HG03342 (cell line): Measurements from ENCODE around the gene P2RY6.
"Not testable (repeated sequence)": the region's sequence is repeated elsewhere in the genome, so short reads cannot be mapped to it uniquely, and the experiment has no call there.

Source experiments
- ATAC-seq: cut with Tn5 transposase; IDR thresholded peaks from one replicate; pipeline ENCODE4 v1.9.1; 2021; ENCODE audit warnings: mild to moderate bottlenecking, moderate library complexity; ENCODE audit not compliant: unreplicated experiment

Gene P2RY6, protein sequence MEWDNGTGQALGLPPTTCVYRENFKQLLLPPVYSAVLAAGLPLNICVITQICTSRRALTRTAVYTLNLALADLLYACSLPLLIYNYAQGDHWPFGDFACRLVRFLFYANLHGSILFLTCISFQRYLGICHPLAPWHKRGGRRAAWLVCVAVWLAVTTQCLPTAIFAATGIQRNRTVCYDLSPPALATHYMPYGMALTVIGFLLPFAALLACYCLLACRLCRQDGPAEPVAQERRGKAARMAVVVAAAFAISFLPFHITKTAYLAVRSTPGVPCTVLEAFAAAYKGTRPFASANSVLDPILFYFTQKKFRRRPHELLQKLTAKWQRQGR

GRCh38 chr11:73271936-73272679 lies at the start of gene P2RY6:
Gene P2RY6, plus strand, starts transcription at chr11:73272338. Its CDS starts 24,181 bp downstream, at chr11:73296519.
- no peak for ATAC-seq

DNA sequence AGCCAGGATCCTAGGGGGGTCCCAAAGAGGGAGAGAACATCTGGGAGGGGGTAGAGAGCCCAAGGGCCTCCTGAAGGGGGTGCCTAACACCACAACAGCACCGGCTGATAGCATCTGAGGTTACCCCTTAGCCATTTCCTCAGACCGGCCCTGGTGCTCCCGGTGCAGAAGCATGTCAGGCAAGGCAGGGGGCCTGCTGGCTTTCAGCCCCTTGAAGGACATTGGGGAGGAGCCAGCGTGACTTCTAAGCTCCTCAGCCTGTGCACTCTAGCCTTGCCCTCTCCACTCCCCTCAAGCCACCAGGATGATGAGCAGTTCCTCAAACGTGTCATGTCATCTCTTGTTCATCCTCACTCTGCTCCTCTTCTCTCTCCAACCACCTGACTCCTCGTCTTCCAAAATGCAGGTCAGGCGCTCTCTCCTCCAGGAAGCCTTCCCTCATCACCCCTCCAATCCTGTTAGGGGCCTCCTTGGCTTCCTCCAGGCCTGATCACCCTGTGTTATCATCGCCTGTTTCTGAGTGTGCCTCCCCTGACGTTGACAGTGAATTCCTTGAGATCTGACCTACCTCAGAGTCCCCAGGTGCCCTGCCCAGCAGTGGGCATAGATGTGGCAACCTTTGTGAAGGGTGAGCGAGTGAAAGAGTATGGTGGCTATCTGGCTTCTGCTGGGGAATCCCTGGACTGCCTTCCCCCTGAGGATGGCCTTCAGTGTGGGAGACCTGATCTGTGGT lies 48.0 kb upstream of the P2RY6 start:
- ATAC-seq: no peak

DNA sequence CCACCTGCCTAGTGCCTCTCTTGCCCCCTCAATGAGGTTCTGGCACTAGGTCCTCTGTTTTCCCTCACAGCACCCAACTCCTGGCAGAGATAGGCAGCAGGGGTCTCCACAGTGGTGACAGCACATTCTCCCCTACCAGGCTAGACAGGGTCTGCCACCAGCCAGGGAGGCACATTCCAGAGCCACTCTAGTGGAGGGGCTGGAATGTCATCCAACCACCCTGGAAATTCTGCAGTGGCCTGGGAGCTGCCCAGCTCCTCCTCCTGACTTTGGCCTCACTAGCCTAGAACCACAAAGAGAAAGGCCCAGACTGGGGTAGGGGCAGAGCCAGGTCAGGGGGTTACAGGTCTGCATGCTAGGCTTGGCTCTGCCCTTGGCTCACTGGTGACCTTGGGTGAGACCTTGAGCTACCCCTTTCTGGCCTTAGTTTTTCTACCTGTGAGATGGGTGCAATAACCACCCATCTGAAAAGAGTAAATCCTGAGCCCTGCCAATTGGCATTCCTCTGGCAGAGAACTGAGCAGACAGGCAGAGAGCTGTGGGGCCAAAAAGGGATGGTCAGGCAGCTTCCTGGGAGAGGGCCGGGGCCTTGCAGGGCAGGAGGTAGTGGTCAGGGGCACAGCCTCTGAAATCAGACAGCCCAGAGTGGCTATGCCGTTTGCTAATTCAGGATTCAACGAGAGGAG lies 47.0 kb upstream of the P2RY6 start:
- no peak for ATAC-seq

DNA sequence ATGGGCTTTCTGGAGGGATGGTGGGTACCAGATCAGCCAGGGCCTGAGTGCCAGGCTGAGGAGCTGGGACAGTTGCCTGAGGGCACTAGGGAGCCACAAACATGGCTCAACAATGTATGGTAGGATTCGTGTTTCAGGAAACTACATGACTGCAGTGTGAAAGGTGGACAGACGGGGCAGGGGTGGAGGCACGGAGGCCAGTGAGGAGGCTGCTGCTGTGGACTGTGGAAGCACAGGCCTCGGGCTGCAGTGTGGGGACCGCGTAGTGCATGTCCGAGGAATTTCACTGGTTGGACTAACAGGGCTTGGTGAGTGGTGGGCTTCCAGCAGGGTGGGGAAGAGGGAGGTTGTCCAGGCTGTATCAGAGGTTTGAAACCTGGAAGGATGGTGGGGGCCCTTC lies 46.3 kb upstream of the P2RY6 start:
- no peak for ATAC-seq

DNA sequence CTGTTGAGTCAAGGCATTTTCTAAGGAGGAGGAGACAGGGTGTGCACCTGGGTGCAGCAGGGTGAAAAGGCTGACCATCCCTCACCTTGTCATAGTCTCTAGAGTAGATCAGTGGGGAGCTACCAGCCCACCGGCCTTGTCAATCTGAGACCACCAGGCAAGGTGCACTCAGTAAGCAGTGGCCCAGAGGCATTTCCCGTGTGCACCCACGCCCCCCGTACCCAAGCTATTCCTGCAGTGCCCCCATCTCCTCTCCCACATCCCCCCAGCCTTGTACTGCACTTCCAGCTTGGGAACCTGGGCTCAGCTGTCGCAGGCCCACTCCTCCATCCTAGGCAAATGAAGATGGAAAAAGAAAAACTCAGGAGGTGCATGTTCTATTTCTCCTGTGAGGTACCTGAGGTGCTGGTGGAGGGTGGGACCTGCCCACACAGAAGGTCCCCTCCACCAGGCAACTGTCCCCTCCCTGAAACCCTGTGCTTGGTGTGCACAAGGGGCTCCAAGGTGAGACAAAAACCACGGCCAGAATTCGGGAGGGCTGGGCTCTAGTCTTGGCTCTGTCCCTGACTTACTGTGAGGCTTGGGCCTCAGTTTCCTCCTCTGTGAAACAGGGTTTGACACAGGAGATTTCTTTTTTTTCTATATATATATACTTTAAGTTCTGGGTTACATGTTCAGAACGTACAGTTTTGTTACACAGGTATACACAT lies 45.7 kb upstream of the P2RY6 start:
- no peak for ATAC-seq

DNA sequence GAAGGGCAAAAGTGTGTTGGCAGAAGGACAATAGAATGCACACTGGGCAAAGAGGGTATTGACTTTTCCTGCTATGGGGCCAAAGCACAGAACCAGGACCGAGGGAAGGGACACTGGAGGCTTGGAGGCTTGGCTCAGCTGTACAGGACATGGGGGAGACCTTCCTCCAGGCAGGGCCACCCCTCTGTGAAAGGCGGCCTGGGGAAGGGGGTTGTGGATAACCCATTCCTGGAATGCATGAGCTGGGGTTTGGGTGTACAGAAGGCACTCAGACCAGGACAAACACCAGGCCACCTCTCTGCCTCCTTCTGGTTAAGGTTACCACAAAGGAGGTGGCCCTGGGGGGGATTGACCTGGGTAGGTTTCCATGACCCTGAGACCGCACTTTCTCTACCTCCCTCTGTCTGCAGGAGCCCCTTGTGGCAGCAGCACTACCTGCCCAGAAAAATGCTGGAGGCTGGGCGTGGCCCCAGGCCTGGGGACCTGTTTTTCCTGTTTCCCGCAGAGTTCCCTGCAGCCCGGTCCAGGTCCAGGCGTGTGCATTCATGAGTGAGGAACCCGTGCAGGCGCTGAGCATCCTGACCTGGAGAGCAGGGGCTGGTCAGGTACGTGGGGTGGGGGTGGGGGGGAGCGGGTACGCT lies 44.4 kb upstream of the P2RY6 start:
- ATAC-seq: no peak

DNA sequence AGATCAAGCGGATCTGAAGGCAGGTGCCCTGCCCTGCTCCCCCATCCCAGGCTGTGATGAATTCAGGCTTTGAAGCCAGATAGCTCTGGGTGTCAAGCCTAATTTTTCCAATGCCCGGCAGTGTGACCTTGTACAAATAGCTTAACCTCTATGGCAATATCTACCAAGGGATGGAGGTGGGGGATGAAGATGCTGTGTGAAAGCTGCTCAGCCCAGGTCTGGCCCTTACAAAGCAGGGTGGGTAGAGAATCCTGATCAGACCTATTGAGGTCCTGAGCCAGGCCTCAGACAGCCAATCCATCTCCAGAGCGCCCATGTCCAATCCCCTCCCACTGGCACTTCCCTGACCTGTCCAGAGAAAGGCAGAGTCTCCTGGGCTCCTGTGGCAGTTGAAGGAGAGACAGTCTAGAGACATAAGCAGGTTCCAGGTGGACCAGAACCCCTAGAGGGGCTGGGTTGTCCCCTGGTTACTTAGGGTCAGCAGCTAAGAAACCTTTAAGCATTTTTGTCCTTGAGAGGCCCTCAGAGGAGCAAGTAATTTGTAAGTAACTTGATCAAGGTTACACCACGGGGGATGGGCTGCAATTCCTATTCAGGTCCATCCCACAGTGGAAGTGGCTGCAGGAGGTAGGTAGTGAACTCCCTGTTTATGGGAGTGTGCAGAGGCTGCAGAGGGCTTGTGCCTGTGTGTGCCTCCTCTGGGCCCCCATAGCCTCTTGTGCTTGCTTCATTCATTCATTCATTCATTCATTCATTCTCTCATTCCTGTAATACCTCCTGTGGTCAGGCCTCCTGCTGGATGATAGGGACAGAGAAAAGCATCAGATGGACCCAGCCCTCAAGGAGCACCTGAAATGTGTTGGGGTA lies 43.6 kb upstream of the P2RY6 start:
- ATAC-seq: no peak

GRCh38 chr11:73229321-73229895 lies 42.7 kb upstream of the P2RY6 start:
- no peak for ATAC-seq

DNA sequence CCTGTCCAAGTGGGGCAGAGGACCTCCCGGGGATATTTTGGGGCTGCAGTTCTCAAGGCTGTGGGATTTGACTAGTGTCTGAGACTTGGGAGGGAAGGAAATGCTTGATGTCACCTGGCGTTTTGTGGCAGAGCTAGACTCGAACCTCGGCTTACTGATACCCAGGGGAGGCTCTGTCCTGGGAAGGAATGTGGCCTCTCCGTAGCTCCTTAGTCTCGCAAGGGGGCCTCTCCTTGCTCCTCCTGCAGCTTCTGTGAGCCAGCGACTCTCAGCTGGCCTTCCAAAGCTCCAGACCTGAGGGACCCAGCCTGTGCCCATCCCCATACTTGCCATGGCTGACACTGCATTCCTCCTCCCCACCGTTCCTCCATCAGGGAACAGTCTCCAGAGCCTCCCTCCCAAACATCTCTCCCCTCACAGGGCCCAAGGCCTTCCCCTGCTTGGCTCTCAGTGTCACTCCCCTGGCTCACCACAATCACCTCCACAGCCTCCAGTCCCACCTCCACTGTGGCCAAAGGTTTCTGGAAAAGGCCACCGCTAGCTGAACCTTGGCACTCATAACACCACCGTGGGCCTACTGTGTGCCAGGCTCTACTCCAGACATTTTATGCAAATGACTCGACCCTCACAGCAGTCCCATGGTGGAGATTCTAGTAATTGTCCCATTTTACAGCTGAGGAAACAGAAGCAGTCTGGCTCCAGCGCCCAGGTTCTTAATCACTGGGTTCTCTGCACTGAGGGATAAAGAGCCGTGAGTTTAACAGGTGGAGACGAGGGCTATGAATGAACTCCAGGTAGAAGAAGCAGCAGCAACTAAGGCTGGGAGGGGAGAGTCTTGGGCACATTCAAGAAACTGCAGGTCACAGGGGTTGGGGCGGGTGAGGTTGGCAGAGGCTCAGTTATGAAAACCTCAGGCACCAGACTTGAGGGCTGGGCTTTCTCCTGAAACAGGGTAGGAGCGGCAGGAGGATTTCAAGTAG lies 42.0 kb upstream of the P2RY6 start:
- ATAC-seq: no peak

DNA sequence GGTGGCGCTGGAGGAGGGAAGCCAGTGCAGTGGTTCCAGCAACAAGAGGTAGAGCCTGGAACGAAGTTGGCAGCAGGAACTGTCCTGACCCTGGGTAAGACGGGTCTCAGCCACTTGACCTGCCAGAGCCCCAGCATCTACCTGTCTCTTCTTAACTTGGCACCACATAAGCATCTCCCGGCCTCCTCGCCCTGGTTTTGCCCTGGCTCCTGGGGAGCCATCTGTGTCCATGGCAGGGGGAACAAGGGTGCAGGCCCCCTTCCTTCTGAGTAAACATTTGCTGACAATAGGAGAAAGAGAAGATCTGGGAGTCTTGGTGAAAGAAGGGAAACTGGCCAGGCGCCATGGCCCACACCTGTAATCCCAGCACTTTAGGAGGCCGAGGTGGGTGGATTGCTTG lies 41.2 kb upstream of the P2RY6 start:
- ATAC-seq: no peak

- ATAC-seq: not testable (repeated sequence)
These were observed 39.7 kb upstream of the P2RY6 start for GRCh38 chr11:73232487-73232886.

DNA sequence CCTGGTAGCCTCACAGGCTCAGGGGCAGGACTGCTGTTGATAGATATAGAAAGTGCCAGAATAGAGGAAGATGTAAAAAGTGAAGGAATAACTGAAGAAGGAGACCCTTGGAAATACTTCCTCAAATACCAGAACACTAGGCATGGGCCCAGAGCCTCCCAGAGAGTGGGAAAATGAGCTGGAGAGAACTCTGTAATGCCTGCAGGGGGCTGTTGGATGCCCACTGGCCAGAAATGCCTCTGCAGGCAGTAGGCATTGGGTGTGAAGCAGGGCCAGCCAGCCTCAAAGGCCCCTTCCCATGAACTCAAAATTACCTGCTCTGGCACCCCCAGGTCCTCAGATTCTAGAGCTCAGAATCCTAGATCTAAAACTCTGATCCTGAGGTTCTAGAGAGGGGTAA lies 38.9 kb upstream of the P2RY6 start:
- ATAC-seq: no peak

- no peak for ATAC-seq
These were observed 38.3 kb upstream of the P2RY6 start for GRCh38 chr11:73233692-73234470.

GRCh38 chr11:73234471-73235181 lies 37.5 kb upstream of the P2RY6 start:
- ATAC-seq: no peak

GRCh38 chr11:73235236-73235786 lies 36.8 kb upstream of the P2RY6 start:
- no peak for ATAC-seq

DNA sequence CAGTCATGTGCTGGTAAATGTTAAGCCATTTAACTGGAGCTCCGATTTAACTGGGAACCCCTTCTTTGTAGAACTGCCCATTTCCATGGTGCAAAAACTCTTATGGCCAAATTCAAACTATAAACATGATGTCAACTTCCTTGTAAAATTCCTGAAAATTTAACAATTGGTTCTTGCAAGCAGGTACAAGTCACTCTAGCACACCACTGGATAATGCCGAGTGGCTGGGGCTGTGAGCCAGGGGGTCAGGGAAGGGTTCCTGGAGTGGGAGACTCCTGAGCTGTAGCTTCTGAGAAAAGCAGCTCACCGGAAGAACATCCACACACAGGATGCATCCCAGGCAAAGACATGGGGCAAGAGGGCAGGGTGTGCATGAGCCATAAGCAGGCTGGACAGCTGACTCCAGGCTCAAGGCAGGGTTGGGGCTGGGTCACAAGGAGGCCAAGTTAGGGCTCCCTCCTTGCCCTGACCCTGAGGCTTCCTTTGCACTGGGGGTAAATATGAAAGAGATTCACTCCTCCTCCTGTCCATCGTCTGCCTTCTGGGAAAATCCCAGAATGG lies 35.9 kb upstream of the P2RY6 start:
- no peak for ATAC-seq
